ENCODE data around the gene DPYSL3.

DNA sequence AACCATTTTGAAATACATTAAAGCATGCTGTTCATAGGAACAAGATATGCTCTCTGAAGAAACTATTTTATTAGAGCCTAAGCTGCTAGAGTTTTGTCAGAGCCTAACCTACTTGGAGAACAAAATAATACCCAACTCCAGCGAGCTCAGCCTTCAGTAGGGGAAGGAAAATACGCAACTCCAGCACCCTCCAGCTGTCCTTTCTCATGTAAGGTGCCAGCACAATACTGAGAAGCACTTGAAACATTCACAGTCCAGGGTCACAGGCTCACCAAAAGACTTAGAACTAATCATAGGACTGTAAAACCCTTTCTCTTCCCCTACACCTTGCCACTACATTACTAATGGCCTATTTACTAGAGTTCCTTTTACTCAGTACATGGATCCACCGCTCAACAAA, 18.9 kb downstream of the DPYSL3 start:
- TF ChIP-seq EZH2 (IDR thresholded peaks at IDR 0.05; ENCODE audit: insufficient read depth, poor library complexity, severe bottlenecking) (no peak), EZH2phosphoT487 (IDR thresholded peaks at IDR 0.05; ENCODE audit: insufficient read depth, low read depth) (no peak)
